Fibroblast of skin of left quadriceps (primary cell): ENCODE results near the gene MCTP1.

Experiments used
- DNase-seq, 2 experiments: peaks; one replicate each; pipeline ENCODE4 v3.0.0-alpha.2; 2013; ENCODE audit warnings: low read depth in 2 of 2

The MCTP1 gene

DNA sequence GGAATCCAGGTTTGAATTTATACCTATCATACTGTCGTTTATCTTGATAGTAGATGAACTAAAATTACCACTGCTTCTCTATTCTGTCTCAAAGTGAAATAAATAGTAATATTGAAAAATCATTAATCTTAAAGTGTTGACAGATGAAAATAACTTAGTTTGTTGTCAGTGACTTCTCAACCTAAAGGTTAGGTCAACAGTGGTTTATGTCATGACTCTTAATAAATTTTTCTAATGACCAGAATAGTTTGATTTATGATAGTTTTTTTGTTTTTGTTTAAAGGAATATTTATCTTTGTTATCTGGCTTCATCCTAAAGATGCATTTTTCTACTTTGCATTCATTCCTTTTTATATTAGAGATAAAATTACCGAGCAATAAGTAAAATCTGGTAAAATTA is 585.3 kb downstream of the MCTP1 start:
- no peak for DNase-seq

DNA sequence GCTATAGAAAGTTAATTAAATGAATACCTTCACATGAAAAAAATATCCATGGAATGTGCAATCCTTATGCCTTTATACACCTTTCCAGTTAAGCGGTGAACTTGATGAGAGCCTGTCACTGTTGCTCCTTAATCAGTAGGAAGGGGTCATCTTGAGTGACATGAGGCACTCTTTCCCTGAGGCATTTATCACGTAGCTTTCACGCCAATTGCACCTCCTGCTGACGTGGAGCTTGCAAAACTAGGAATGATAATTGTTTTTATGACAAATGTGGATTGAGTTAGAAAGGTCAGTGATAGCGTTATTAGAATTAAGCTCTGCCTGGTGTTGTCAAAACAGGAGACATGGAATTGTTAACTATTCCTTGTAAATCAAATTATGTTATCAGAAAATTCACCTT is 586.7 kb downstream of the MCTP1 start:
- no peak for DNase-seq

GRCh38 chr5:94694671-94695070 is 590.2 kb downstream of the MCTP1 start:
- DNase-seq: no peak

DNA sequence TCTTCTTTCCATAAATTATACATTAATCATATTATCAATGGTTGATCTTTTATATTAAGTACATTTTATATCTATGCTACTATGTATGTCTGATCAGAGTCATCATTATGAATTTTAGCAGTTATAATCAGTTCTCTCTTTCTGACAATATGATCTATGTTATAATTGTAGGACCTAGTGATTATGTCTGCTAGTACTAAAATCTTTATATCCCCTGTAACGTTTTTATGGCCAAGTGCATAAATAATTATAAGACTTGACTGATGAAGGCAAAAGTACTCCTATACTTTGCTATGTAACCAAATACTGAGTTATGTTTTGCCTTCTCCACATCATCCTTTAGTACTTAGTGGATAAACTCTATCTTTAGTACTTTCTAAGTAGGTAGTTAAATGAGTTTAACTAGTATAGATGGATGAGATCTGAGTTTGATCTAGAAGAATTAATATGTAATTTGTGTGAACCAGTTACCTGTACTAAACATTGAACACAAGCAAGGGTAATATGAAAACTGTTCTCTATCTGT is 591.0 kb downstream of the MCTP1 start:
- no peak for DNase-seq

- peak; percentile 43 to 54 for DNase-seq
Observed at GRCh38 chr5:94693043-94693822, 591.7 kb downstream of the MCTP1 start.

- no peak for DNase-seq
Observed at GRCh38 chr5:94692581-94692980, 592.3 kb downstream of the MCTP1 start.

GRCh38 chr5:94691949-94692348 is 592.9 kb downstream of the MCTP1 start:
- DNase-seq: no peak

GRCh38 chr5:94691291-94691690 is 593.6 kb downstream of the MCTP1 start:
- DNase-seq: no peak

DNA sequence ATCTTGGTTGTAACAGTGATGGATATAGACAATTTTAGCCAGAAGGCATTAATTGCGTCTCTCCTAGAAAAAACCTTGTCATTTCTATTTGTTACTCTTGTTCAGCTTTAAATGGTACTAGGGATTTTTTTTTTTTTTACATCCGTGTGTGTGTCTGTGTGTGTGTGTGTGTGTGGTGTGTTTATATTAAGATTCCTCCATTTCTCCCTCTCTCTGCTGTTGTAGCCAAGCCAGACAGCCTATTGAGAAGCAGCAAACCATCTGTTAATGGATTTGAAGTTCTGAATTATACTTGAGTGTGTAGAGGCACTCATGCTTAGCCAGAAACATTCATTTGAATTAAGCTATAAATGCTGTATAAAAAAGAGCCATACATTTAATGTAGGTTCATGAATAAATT is 594.1 kb downstream of the MCTP1 start:
- DNase-seq: no peak

- no peak for DNase-seq
Observed at GRCh38 chr5:94689908-94690307, 595.0 kb downstream of the MCTP1 start.

DNA sequence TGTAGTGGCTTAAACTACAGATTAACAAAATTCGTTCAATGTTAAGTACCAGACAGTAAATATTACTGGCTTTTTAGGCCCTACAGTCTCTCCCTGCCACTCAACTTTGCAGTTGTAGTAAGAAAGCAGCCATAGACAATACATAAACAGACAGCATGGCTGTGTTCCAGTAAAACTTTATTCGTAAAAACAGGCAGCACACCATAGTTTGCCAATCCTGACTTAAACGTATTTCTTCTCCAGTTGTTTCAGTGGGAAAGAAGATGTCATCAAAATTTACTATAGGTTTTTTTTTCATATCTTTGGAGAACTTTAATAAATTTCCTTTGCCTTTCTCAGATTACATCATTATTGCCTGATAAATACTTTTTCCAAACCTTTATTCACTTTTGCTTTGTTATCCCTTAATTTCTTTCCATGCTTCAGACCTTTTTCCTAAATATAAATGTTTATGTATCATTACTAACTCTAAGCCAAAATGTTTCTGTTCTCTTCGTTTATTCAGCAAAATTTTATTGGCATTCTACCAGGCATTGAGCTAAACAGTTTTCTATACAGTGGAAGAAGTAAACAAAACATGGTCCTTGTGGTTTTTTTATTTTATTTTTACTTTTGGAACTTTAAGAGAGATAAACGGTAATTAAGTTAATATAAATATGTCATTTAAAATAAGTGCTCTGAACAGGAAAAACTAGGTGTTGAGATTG is 601.9 kb downstream of the MCTP1 start:
- DNase-seq: no peak

GRCh38 chr5:94675965-94676618 is 608.8 kb downstream of the MCTP1 start:
- no peak for DNase-seq

- DNase-seq: no peak
Observed at GRCh38 chr5:94674490-94675382, 610.2 kb downstream of the MCTP1 start.

- no peak for DNase-seq
Observed at GRCh38 chr5:94672746-94673145, 612.1 kb downstream of the MCTP1 start.

DNA sequence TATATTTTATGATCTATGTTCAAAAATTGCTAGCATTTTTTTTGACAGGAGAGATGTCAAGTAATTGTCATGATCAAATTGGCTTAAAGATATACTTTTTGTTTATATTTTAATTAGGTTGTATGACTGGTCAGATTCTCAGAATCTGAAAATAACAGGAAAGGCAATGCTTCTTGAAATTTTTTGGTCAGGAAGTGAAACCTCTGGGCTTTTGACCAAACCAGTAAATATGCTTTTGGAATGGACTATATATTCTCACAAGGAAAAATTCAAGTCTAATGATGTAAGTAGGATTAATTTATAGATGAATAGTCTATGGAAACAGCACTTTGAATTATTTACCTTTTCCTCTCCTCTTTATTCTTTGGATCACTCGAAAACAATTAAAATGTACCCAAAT is 614.2 kb downstream of the MCTP1 start:
- no peak for DNase-seq

GRCh38 chr5:94667937-94668336 is 617.0 kb downstream of the MCTP1 start:
- no peak for DNase-seq

DNA sequence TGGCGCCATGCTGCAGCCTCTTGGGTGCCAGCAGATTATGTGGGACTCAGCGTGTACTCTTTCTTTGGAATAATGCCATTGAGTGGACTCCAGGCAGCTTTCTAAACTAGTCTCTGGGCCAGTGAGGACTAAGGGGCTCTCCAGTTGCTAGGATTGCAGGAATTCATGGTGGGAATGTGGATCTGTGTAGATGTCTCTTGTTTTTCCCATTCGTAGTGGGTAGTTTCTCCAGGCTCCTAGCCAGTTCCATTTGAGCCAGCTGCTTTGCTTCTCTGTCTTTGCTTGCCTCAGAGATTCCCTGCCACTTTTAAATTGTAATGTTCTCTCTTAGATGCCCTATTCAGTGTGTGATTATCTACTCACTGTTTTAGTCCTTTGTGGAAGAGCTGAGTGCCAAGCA is 623.8 kb downstream of the MCTP1 start:
- no peak for DNase-seq

GRCh38 chr5:94660506-94660905 is 624.4 kb downstream of the MCTP1 start:
- no peak for DNase-seq

DNA sequence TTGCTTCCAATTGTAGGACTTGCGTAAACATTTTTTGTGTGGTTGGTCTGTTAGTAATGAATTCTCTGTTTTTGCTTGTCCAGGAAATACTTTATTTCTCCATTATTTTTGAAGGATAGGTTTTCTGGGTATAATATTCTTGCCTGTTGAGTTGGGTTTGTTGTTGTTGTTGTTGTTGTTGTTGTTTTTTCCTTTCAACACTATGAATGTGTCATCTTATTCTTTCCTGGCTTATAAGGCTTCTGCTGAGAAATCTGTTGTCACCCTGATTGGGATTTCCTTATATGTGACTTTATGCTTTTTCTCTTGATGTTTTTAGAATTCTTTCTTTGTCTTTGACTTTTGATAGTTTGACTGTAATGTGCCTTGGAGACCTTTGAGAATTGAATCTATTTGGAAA is 626.6 kb downstream of the MCTP1 start:
- no peak for DNase-seq
